ENCODE data around the gene CFLAR. TPM values are rescaled to one million over a fixed set of nuclear protein-coding genes. Genes with fewer than 3 reads are reported as not detected.

The CFLAR gene
- polyA plus RNA-seq, 1 of the 3 experiments (the other 2 are of a cell fraction), result 23.7 TPM

DNA sequence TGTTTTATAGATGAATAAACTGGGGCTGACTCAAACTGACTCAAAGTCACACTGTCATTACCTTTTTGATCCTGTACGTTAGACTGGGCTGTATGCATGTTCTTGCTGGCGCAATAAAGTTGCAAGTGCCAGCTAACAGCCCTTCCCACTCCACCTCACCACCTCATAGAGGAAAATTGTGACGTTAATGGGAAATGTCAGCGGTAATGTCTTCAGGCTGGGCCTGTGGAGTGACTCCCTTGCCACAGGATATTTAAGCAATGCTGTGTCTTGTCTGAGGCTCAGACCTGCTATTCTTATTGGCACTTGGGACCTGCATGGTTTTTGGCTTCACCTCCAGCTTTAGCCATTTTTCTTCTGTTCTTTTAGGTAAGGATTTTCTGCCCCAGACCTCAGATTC, 41.7 kb downstream of the CFLAR start:
- H4K20me1 ChIP-seq (ENCODE audit: insufficient read depth), result no peaks in the 10 kb centered on the region
- H3K4me3 ChIP-seq (ENCODE audit: low read depth in 2 of 2, low read length in 1 of 2), result no peak overlapping the region
- H3K9me2 ChIP-seq, result no peaks in the 10 kb centered on the region
- peaks cover 47% of the 10 kb centered on the region; the same call in 1 of the 2 replicates for H3K79me2 ChIP-seq (ENCODE audit: insufficient read depth)
- peaks cover 11 to 44% of the 10 kb centered on the region in 2 experiments for H3K36me3 ChIP-seq (replicated peaks in 1 of 2; ENCODE audit: control insufficient read depth in 1 of 2, insufficient read depth in 2 of 2, low read length in 1 of 2)
- H3K4me2 ChIP-seq, result peak overlapping the region; percentile 43; the same call in 1 of the 2 replicates
- H3K4me1 ChIP-seq (ENCODE audit: control insufficient read depth in 1 of 2, insufficient read depth in 2 of 2, low read depth in 1 of 2, low read length in 1 of 2), result peaks cover 5 to 9% of the 10 kb centered on the region in 2 experiments; a peak in 3 of 4 replicates
- H3K9me3 ChIP-seq, result no peaks in the 10 kb centered on the region
- H2AFZ ChIP-seq (ENCODE audit: low read depth), result no peak overlapping the region
- POLR2A ChIA-PET, result interaction anchor here (0.8 kb wide), 1 partner anchor 89 kb away, joined by 3 read pairs; no protein-coding TSS in a partner anchor
- TF ChIP-seq TCF12 (IDR thresholded peaks at IDR 0.05) (peak; percentile 77), FOSL2 (IDR thresholded peaks at IDR 0.05; ENCODE audit: borderline replicate concordance, low read depth) (no peak)
- TF ChIP-seq, protein P1, sequence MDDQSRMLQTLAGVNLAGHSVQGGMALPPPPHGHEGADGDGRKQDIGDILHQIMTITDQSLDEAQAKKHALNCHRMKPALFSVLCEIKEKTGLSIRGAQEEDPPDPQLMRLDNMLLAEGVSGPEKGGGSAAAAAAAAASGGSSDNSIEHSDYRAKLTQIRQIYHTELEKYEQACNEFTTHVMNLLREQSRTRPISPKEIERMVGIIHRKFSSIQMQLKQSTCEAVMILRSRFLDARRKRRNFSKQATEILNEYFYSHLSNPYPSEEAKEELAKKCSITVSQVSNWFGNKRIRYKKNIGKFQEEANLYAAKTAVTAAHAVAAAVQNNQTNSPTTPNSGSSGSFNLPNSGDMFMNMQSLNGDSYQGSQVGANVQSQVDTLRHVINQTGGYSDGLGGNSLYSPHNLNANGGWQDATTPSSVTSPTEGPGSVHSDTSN (IDR thresholded peaks at IDR 0.05), result peak; percentile 82
- TF ChIP-seq, protein P2, sequence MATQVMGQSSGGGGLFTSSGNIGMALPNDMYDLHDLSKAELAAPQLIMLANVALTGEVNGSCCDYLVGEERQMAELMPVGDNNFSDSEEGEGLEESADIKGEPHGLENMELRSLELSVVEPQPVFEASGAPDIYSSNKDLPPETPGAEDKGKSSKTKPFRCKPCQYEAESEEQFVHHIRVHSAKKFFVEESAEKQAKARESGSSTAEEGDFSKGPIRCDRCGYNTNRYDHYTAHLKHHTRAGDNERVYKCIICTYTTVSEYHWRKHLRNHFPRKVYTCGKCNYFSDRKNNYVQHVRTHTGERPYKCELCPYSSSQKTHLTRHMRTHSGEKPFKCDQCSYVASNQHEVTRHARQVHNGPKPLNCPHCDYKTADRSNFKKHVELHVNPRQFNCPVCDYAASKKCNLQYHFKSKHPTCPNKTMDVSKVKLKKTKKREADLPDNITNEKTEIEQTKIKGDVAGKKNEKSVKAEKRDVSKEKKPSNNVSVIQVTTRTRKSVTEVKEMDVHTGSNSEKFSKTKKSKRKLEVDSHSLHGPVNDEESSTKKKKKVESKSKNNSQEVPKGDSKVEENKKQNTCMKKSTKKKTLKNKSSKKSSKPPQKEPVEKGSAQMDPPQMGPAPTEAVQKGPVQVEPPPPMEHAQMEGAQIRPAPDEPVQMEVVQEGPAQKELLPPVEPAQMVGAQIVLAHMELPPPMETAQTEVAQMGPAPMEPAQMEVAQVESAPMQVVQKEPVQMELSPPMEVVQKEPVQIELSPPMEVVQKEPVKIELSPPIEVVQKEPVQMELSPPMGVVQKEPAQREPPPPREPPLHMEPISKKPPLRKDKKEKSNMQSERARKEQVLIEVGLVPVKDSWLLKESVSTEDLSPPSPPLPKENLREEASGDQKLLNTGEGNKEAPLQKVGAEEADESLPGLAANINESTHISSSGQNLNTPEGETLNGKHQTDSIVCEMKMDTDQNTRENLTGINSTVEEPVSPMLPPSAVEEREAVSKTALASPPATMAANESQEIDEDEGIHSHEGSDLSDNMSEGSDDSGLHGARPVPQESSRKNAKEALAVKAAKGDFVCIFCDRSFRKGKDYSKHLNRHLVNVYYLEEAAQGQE (IDR thresholded peaks at IDR 0.05; ENCODE audit: low read depth, low read length), result no peak
- peak overlapping the region; percentile 60 to 71 for H3K27ac ChIP-seq (ENCODE audit: low read depth in 2 of 2, low read length in 1 of 2)
- H3K9ac ChIP-seq, result peak overlapping the region; percentile 28; the same call in 1 of the 2 replicates
- peaks cover 9% of the 10 kb centered on the region for H3F3A ChIP-seq (replicated peaks; ENCODE audit: insufficient read depth)
- DNase-seq, result no peak
- H3K27me3 ChIP-seq (ENCODE audit: insufficient read depth), result no peaks in the 10 kb centered on the region
- 54% methylated on average over 4 of the region's 4 CpGs for WGBS (ENCODE audit: low lambda C conversion rate)
- CTCF ChIA-PET, result interaction anchor here (0.6 to 3.7 kb wide), 43 partner anchors 10 to 444 kb away, joined by 3 to 30 read pairs (median 4); partner anchors contain the start of genes CFLAR, HYCC2 and ORC2

- H4K20me1 ChIP-seq (ENCODE audit: insufficient read depth), result no peaks in the 10 kb centered on the region
- H3K9me3 ChIP-seq, result no peaks in the 10 kb centered on the region
- peak; percentile 76 for DNase-seq
- POLR2A ChIA-PET, result interaction anchor here (0.8 kb wide), 1 partner anchor 89 kb away, joined by 3 read pairs; no protein-coding TSS in a partner anchor
- H3F3A ChIP-seq (replicated peaks; ENCODE audit: insufficient read depth), result peaks cover 9% of the 10 kb centered on the region
- no peak overlapping the region; a peak in 1 of 4 replicates for H3K4me3 ChIP-seq (ENCODE audit: low read depth in 2 of 2, low read length in 1 of 2)
- WGBS (ENCODE audit: low lambda C conversion rate), result 46% methylated on average over 5 of the region's 5 CpGs
- TF ChIP-seq USF1 (IDR thresholded peaks at IDR 0.05; ENCODE audit: borderline replicate concordance, low read depth) (peak; percentile 75), SMC3 (IDR thresholded peaks at IDR 0.05; ENCODE audit: low read depth, low read length) (peak; percentile 80), RFX5 (IDR thresholded peaks at IDR 0.05; ENCODE audit: low read length) (0 out of 2 replicates have a peak, but pooled peaks have one; percentile 10), RAD21 (IDR thresholded peaks at IDR 0.05; ENCODE audit: low read length) (peak; percentile 91), FOXM1 (IDR thresholded peaks at IDR 0.05; ENCODE audit: low read depth) (no peak), CTCF (IDR thresholded peaks at IDR 0.05) (peak; percentile 84), CHD2 (IDR thresholded peaks at IDR 0.05; ENCODE audit: low read length, partially characterized antibody) (peak; percentile 36), SIN3A (IDR thresholded peaks at IDR 0.05; ENCODE audit: borderline replicate concordance, low read depth, low read length) (no peak)
- CTCF ChIA-PET, result interaction anchor here (0.6 to 3.7 kb wide), 45 partner anchors 8 to 445 kb away, joined by 3 to 30 read pairs (median 4); partner anchors contain the start of genes CFLAR, HYCC2 and ORC2
- peak overlapping the region; percentile 28; the same call in 1 of the 2 replicates for H3K9ac ChIP-seq
- peak overlapping the region; percentile 60 to 71 for H3K27ac ChIP-seq (ENCODE audit: low read depth in 2 of 2, low read length in 1 of 2)
- H3K27me3 ChIP-seq (ENCODE audit: insufficient read depth), result no peaks in the 10 kb centered on the region
- peaks cover 41% of the 10 kb centered on the region; the same call in 1 of the 2 replicates for H3K79me2 ChIP-seq (ENCODE audit: insufficient read depth)
- H3K4me1 ChIP-seq (ENCODE audit: control insufficient read depth in 1 of 2, insufficient read depth in 2 of 2, low read depth in 1 of 2, low read length in 1 of 2), result peaks cover 5% of the 10 kb centered on the region in 2 experiments; a peak in 2 of 4 replicates
- no peaks in the 10 kb centered on the region for H3K9me2 ChIP-seq
- peak overlapping the region; percentile 43; the same call in 1 of the 2 replicates for H3K4me2 ChIP-seq
- peaks cover 17 to 46% of the 10 kb centered on the region in 2 experiments for H3K36me3 ChIP-seq (replicated peaks in 1 of 2; ENCODE audit: control insufficient read depth in 1 of 2, insufficient read depth in 2 of 2, low read length in 1 of 2)
- H2AFZ ChIP-seq (ENCODE audit: low read depth), result 0 out of 2 replicates have a peak overlapping the region, but pooled peaks have one; percentile 48
These were observed 42.4 kb downstream of the CFLAR start for GRCh38 chr2:201158111-201158929.

All from SK-N-SH (cell line).